H1 (cell line): ENCODE measurements around the gene MEX3C. TPM values are rescaled to one million over a fixed set of nuclear protein-coding genes. Genes with fewer than 3 reads are reported as not detected.

Experiments used
- EP300 ChIP-seq, 2 experiments: IDR thresholded peaks; 1 replicate in 1 of 2; 2 replicates in 1 of 2; pipeline ENCODE4 v1.6.1; 2011 to 2012; ENCODE audit warnings: low read depth in 2 of 2, low read length in 2 of 2, mild to moderate bottlenecking in 2 of 2, borderline replicate concordance in 1 of 2, inconsistent platforms in 1 of 2, moderate library complexity in 1 of 2
- GABPA ChIP-seq: IDR thresholded peaks from 2 replicates; pipeline ENCODE4 v1.6.1; 2011; ENCODE audit warnings: mild to moderate bottlenecking, low read length, moderate library complexity, borderline replicate concordance; ENCODE audit not compliant: insufficient read depth
- MAFK ChIP-seq: IDR thresholded peaks from 2 replicates; pipeline ENCODE4 v1.6.1; 2012; ENCODE audit warnings: low read depth, mild to moderate bottlenecking, improper control_type of control experiment, low read length
- PHF8 ChIP-seq: fragments of 200-600 bp; sonication (generic); conservative IDR thresholded peaks from 2 replicates; pipeline ENCODE4 v1.7.1; 2012; ENCODE audit warnings: low read depth, mild to moderate bottlenecking, inconsistent platforms, low read length, moderate library complexity
- POLR2AphosphoS5 ChIP-seq: IDR thresholded peaks from 2 replicates; pipeline ENCODE4 v1.6.1; 2011; ENCODE audit warnings: low read depth, low read length
- SIN3A ChIP-seq, 2 experiments: IDR thresholded peaks in 1 of 2; conservative IDR thresholded peaks in 1 of 2; 2 replicates each; pipeline ENCODE4 v1.6.1; 2011 to 2012; ENCODE audit warnings: low read length in 2 of 2, improper control_type of control experiment in 1 of 2, low read depth in 1 of 2, mild to moderate bottlenecking in 1 of 2
- SP1 ChIP-seq: IDR thresholded peaks from 2 replicates; pipeline ENCODE4 v1.6.1; 2011; ENCODE audit warnings: low read depth, low read length
- SRF ChIP-seq: IDR thresholded peaks from 2 replicates; pipeline ENCODE4 v1.6.1; 2011; ENCODE audit warnings: mild to moderate bottlenecking, low read depth, low read length, moderate library complexity
- TBP ChIP-seq: IDR thresholded peaks from 2 replicates; pipeline ENCODE4 v1.6.1; 2011; ENCODE audit warnings: low read depth, low read length, improper control_type of control experiment
- TEAD4 ChIP-seq: IDR thresholded peaks from 2 replicates; pipeline ENCODE4 v1.6.1; 2012; ENCODE audit warnings: low read depth, low read length, inconsistent platforms, mixed read lengths
- polyA plus RNA-seq, 7 experiments: library from polyadenylated mRNA; depleted of rRNA in 3 of 7; stranded (reverse) in 5 of 7; unstranded in 2 of 7; fragments of >200 nt in 5 of 7; fragments of 200-250 nt in 2 of 7; gene quantifications; 1 replicate in 5 of 7; 2 replicates in 1 of 7; 4 replicates in 1 of 7; pipeline versions ENCODE4 v1.2.1 to v1.2.3, GENCODE V29; 2011 to 2013; ENCODE audit warnings: missing spikeins in 2 of 7, mixed read lengths in 2 of 7
- total RNA-seq: library from RNA; stranded (reverse); fragmentation: NEBNext Ultra II Directional; extraction: Animal tissue kit (Norgen Biotek cat#: 25700); gene quantifications from 2 replicates; pipeline ENCODE4 v1.2.1, GENCODE V29; 2021

Gene MEX3C
- total and polyA plus RNA-seq, 2 of the 8 experiments (the other 6 are each of a cell fraction or from before 2014, with no cell fraction given): 48.2 to 103 TPM

DNA sequence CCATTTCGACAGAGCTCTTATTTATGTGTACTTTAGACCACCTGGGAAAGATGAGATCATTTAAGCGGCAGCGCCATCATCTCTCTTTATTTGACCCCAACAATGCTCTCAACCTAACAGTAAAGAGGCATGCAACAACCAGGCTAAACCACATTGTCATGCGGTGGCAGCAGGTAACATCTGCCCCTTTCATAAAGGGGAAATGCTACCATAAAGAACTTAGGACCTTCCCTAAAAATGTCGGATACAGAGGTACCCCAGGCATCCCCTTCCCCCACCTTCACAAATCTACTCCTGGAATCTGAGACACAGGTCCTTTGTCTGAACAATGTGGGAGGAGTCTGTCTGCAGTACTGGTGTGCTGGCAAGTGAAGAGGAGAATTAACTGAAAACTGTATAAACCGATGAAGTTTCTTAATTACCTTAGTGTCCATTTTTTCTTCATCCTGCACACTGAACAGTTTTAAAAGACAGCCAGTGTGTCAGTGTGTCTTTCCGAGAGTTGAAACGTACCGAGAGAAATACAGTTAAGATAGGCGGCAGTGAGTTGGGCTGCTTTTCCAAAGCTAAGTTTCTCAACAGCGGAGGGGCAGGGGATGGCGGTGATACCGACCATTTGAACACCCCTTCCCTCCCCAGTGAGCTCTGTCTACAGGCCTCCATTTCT, 1.9 kb downstream of the MEX3C start (continued):
- no peak for TF ChIP-seq EP300 (IDR thresholded peaks at IDR 0.05; ENCODE audit: borderline replicate concordance in 1 of 2, low read depth in 2 of 2, low read length in 2 of 2)
- 0 out of 2 replicates have a peak, but pooled peaks have one; percentile 50 for TF ChIP-seq SP1
- peak; percentile 36; the same call in 1 of the 2 replicates for TF ChIP-seq POLR2AphosphoS5
- no peak for TF ChIP-seq MAFK
- peak; percentile 31; the same call in 1 of the 2 replicates for TF ChIP-seq TBP
- TF ChIP-seq GABPA: no peak
- TF ChIP-seq PHF8: no peak
- peak in 1 of 2 experiments; percentile 22; a peak in 1 of 4 replicates for TF ChIP-seq SIN3A (conservative IDR thresholded peaks at IDR 0.05 in 1 of 2, IDR thresholded peaks at IDR 0.05 in 1 of 2; ENCODE audit: low read depth in 1 of 2, low read length in 2 of 2)
- TF ChIP-seq TEAD4: peak; percentile 57; the same call in 1 of the 2 replicates
- TF ChIP-seq SRF: no peak
